Mucosa of descending colon (tissue), 3 donors: ENCODE data around the gene MTFP1. TPM values are rescaled to one million over a fixed set of nuclear protein-coding genes. Genes with fewer than 3 reads are reported as not detected.

Source experiments
- ATAC-seq: fragments of 200-7000 bp; cut with Tn5 transposase; one replicate; pipeline ENCODE4 v1.9.1; 2020; ENCODE audit warnings: mild to moderate bottlenecking, moderate library complexity
- DNase-seq, 3 donors: peaks; one replicate each; pipeline ENCODE4 v3.0.0-alpha.2; 2020
- H3K36me3 ChIP-seq: fragments of 200-600 bp; one replicate; pipeline ENCODE4 v1.8.0; 2021; ENCODE audit warnings: low read depth, mild to moderate bottlenecking
- H3K4me1 ChIP-seq: fragments of 200-600 bp; one replicate; pipeline ENCODE4 v1.8.0; 2021; ENCODE audit warnings: low read depth, mild to moderate bottlenecking
- H3K4me3 ChIP-seq: fragments of 200-600 bp; one replicate; pipeline ENCODE4 v1.8.0; 2021; ENCODE audit warnings: mild to moderate bottlenecking
- H3K9me3 ChIP-seq: fragments of 200-600 bp; one replicate; pipeline ENCODE4 v1.8.0; 2021; ENCODE audit warnings: mild to moderate bottlenecking
- intact Hi-C, 2 donors: fragments of 100-400 bp; cut with DNase I in 1 of 2; cut with micrococcal nuclease in 1 of 2; formaldehyde crosslinking; loops; one replicate each; pipeline versions ENCODE4 v1.11.0 to v1.11.1; 2022; cut with DNase I, micrococcal nuclease
- total RNA-seq, 3 donors: library from RNA; stranded (reverse); fragmentation: NEBNext Ultra II Directional in 2 of 3; extraction: Animal tissue kit (Norgen Biotek cat#: 25700) in 2 of 3; gene quantifications; one replicate each; pipeline versions ENCODE4 v1.2.1 to v1.2.4, GENCODE V29; 2021 to 2023
- TF ChIP-seq, protein P1 (sequence below): fragments of 200-600 bp; IDR thresholded peaks from one replicate; pipeline ENCODE4 v1.8.0; 2022; ENCODE audit warnings: antibody characterized with exemption, mild to moderate bottlenecking
- donor health status: DM: no; HTN: no; CAD: no; lungs with moderate emphysema.
- donor health status: DM: no; HTN: no; CAD: no.
- donor health status: DM: no; HTN: yes; CAD: no.

MTFP1 gene
- total RNA-seq, 3 donors from 2014 or later = 14.0 to 26.0 (median 25.3) TPM

DNA sequence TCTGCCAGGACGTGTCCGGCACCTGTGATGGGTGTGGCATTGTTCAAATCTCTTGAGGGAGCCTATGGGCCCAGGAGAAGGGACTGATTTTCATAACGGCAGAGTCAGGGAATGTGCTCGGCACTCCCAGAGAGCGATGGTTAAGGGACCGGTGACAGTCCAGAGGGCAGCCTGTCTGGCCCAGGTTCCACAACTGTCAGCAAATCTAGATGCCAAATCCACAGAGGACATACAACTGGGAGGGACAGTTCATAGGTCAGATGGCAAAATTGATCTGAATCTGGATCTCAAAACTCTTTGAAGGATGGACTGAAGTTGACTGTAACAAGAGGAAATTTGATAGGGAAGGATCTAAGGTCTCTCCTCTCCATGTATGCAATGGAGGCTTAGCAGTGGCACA is 21.3 kb upstream of the MTFP1 start:
- TF ChIP-seq, protein P1, sequence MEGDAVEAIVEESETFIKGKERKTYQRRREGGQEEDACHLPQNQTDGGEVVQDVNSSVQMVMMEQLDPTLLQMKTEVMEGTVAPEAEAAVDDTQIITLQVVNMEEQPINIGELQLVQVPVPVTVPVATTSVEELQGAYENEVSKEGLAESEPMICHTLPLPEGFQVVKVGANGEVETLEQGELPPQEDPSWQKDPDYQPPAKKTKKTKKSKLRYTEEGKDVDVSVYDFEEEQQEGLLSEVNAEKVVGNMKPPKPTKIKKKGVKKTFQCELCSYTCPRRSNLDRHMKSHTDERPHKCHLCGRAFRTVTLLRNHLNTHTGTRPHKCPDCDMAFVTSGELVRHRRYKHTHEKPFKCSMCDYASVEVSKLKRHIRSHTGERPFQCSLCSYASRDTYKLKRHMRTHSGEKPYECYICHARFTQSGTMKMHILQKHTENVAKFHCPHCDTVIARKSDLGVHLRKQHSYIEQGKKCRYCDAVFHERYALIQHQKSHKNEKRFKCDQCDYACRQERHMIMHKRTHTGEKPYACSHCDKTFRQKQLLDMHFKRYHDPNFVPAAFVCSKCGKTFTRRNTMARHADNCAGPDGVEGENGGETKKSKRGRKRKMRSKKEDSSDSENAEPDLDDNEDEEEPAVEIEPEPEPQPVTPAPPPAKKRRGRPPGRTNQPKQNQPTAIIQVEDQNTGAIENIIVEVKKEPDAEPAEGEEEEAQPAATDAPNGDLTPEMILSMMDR = no peak
- intact Hi-C loops = no loop called here
- Histone ChIP-seq H3K4me3 (no peak overlapping the region), H3K9me3 (no peaks in the 10 kb centered on the region), H3K36me3 (no peaks in the 10 kb centered on the region), H3K4me1 (no peaks in the 10 kb centered on the region)
- ATAC-seq (no peak), DNase-seq (no peak)

DNA sequence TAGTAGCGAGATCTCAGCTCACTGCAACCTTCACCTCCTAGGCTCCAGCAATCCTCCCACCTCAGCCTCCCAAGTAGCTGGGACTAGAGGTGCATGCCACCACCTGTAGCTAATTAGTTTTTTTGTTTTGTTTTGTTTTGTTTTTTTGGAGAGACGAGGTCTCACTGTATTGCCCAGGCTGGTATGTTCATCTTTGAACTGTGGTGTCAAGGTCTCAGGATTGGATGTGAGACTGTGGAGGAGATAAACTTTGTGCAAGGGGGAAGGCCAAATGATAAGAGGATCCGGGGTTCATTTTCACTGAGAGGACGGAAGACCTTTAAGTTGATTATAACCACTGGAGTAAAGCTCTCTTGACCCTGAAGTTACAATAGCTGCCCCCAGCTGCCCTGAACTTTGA is 19.8 kb upstream of the MTFP1 start:
- TF ChIP-seq, protein P1 = no peak
- H3K4me1 ChIP-seq = no peaks in the 10 kb centered on the region
- no peak for DNase-seq
- no peak overlapping the region for H3K4me3 ChIP-seq
- ATAC-seq = no peak
- H3K9me3 ChIP-seq = no peaks in the 10 kb centered on the region
- intact Hi-C loops = no loop called here
- no peaks in the 10 kb centered on the region for H3K36me3 ChIP-seq

- intact Hi-C loops = no loop called here
- no peaks in the 10 kb centered on the region for H3K36me3 ChIP-seq
- TF ChIP-seq, protein P1 = no peak
Measured at GRCh38 chr22:30406400-30406799, 19.2 kb upstream of the MTFP1 start.

GRCh38 chr22:30408388-30409102 is 17.0 kb upstream of the MTFP1 start:
- Histone ChIP-seq H3K4me3 (no peak overlapping the region), H3K9me3 (no peaks in the 10 kb centered on the region), H3K4me1 (no peaks in the 10 kb centered on the region), H3K36me3 (no peaks in the 10 kb centered on the region)
- ATAC-seq (peak; percentile 12), DNase-seq (no peak)
- TF ChIP-seq, protein P1 = no peak
- intact Hi-C loops = no loop called here

More at GRCh38 chr22:30406400-30406799, 19.2 kb upstream of the MTFP1 start:
- Histone ChIP-seq H3K4me3 (no peak overlapping the region), H3K4me1 (no peaks in the 10 kb centered on the region), H3K9me3 (no peaks in the 10 kb centered on the region)
- DNase-seq = no peak
- no peak for ATAC-seq

- no peaks in the 10 kb centered on the region for H3K9me3 ChIP-seq
- H3K4me3 ChIP-seq = no peak overlapping the region
- DNase-seq (no peak), ATAC-seq (no peak)
- no peaks in the 10 kb centered on the region for H3K36me3 ChIP-seq
- TF ChIP-seq, protein P1 = no peak
- peaks cover 5% of the 10 kb centered on the region for H3K4me1 ChIP-seq
- intact Hi-C loops = no loop called here
Measured at GRCh38 chr22:30411780-30412179, 13.8 kb upstream of the MTFP1 start.
